H1 (cell line): ENCODE results near the gene LRRC41. TPM values are rescaled to one million over a fixed set of nuclear protein-coding genes. Genes with fewer than 3 reads are reported as not detected.

Experiments
- CTCF ChIA-PET: fragments of 300-600 bp; sonication (Branson Sonifier 250); formaldehyde crosslinking; loops from one replicate; lab custom pipeline; 2021; ENCODE audit not compliant: partially characterized antibody; lab: Charles Lee
- POLR2A ChIA-PET: fragments of 300-600 bp; sonication (Branson Sonifier 250); formaldehyde crosslinking; loops from one replicate; lab custom pipeline; 2021; ENCODE audit warnings: inconsistent platforms; ENCODE audit not compliant: partially characterized antibody; lab: Charles Lee
- DNase-seq, 2 experiments: peaks; one replicate each; pipeline versions ENCODE4 v3.0.0 to v3.0.0-alpha.2; 2010 to 2022; ENCODE audit warnings: low spot score in 2 of 2, low read depth in 1 of 2, mixed read lengths in 1 of 2
- FAIRE-seq: peaks from 2 replicates; lab custom pipeline; 2011; peaks lifted over from hg19 to GRCh38; lab: Jason Lieb, UNC
- H2AFZ ChIP-seq: 2 replicates; pipeline ENCODE4 v1.8.1; 2012; ENCODE audit warnings: low read length, inconsistent platforms
- H2AK5ac ChIP-seq: 2 replicates; pipeline ENCODE4 v1.6.1; 2013; ENCODE audit warnings: low read depth, low read length
- H2BK120ac ChIP-seq: replicated peaks from 2 replicates; pipeline ENCODE3; 2013; ENCODE audit warnings: low read depth, low read length, inconsistent platforms
- H2BK12ac ChIP-seq: 2 replicates; pipeline ENCODE4 v1.6.1; 2013; ENCODE audit warnings: low read depth, low read length
- H2BK15ac ChIP-seq: 2 replicates; pipeline ENCODE4 v1.6.1; 2013; ENCODE audit warnings: low read length
- H2BK20ac ChIP-seq: 2 replicates; pipeline ENCODE4 v1.6.1; 2013; ENCODE audit warnings: low read length
- H2BK5ac ChIP-seq: 2 replicates; pipeline ENCODE4 v1.6.1; 2013; ENCODE audit warnings: low read depth, low read length
- H3K14ac ChIP-seq: 2 replicates; pipeline ENCODE4 v1.6.1; 2013; ENCODE audit warnings: inconsistent platforms; ENCODE audit not compliant: insufficient read length
- H3K18ac ChIP-seq: 2 replicates; pipeline ENCODE4 v1.6.1; 2013; ENCODE audit warnings: low read length; ENCODE audit errors: extremely low read depth
- H3K23ac ChIP-seq: 2 replicates; pipeline ENCODE4 v1.6.1; 2013; ENCODE audit warnings: inconsistent platforms; ENCODE audit not compliant: insufficient read length
- H3K23me2 ChIP-seq: 2 replicates; pipeline ENCODE4 v1.6.1; 2013; ENCODE audit warnings: low read depth, low read length
- H3K27ac ChIP-seq: 2 replicates; pipeline ENCODE4 v1.6.1; 2011; ENCODE audit warnings: low read depth, low read length, inconsistent platforms
- H3K27me3 ChIP-seq, 4 experiments: replicated peaks in 1 of 4; 1 replicate in 1 of 4; 2 replicates in 3 of 4; pipeline versions ENCODE4 v1.6.1 to v1.8.1; 2011 to 2013; ENCODE audit warnings: low read length in 3 of 4, mild to moderate bottlenecking in 3 of 4, inconsistent platforms in 2 of 4, mixed read lengths in 2 of 4, moderate library complexity in 1 of 4; ENCODE audit not compliant: control insufficient read depth in 3 of 4, insufficient read depth in 3 of 4; ENCODE audit errors: extremely low read depth in 1 of 4
- H3K36me3 ChIP-seq, 4 experiments: 2 replicates each; pipeline versions ENCODE4 v1.6.1 to v1.8.1; 2011 to 2013; ENCODE audit warnings: mild to moderate bottlenecking in 4 of 4, low read length in 3 of 4, moderate library complexity in 2 of 4, control low read depth in 1 of 4, inconsistent platforms in 1 of 4; ENCODE audit not compliant: insufficient read depth in 4 of 4, control insufficient read depth in 2 of 4
- H3K4ac ChIP-seq: replicated peaks from 2 replicates; pipeline ENCODE3; 2013; ENCODE audit warnings: low read length, low read depth, mixed read lengths, inconsistent platforms; ENCODE audit not compliant: insufficient read length
- H3K4me1 ChIP-seq, 4 experiments: replicated peaks in 1 of 4; 1 replicate in 1 of 4; 2 replicates in 3 of 4; pipeline versions ENCODE4 v1.6.1 to v1.8.1; 2011 to 2013; ENCODE audit warnings: low read length in 3 of 4, inconsistent platforms in 2 of 4, mixed read lengths in 1 of 4; ENCODE audit not compliant: insufficient read depth in 4 of 4, control insufficient read depth in 3 of 4
- H3K4me2 ChIP-seq, 2 experiments: 2 replicates each; pipeline versions ENCODE4 v1.6.1 to v1.8.1; 2011 to 2013; ENCODE audit warnings: low read depth in 2 of 2, low read length in 2 of 2, control low read depth in 1 of 2, inconsistent platforms in 1 of 2, mild to moderate bottlenecking in 1 of 2; ENCODE audit not compliant: insufficient read depth in 1 of 2
- H3K4me3 ChIP-seq, 4 experiments: fragments of 200-600, 300-600 bp in 1 of 4; sonication (generic), shearing (Covaris generic), sonication (Bioruptor Twin) in 1 of 4; 2 replicates each; pipeline versions ENCODE4 v1.5.1 to v1.8.1; 2011 to 2016; ENCODE audit warnings: low read length in 4 of 4, low read depth in 3 of 4, control low read depth in 2 of 4, inconsistent platforms in 2 of 4, mild to moderate bottlenecking in 2 of 4, mixed read lengths in 1 of 4, moderate library complexity in 1 of 4; ENCODE audit not compliant: insufficient read depth in 2 of 4; ENCODE audit errors: extremely low read depth in 1 of 4
- H3K56ac ChIP-seq: replicated peaks from 2 replicates; pipeline ENCODE3; 2013; ENCODE audit warnings: low read depth, mild to moderate bottlenecking, mixed read lengths, low read length, inconsistent platforms; ENCODE audit not compliant: insufficient read length
- H3K79me1 ChIP-seq: 2 replicates; pipeline ENCODE4 v1.6.1; 2013; ENCODE audit warnings: low read depth, low read length, control low read depth
- H3K79me2 ChIP-seq, 2 experiments: 2 replicates each; pipeline versions ENCODE4 v1.6.1 to v1.8.1; 2012 to 2013; ENCODE audit warnings: low read length in 2 of 2, mild to moderate bottlenecking in 2 of 2, inconsistent platforms in 1 of 2; ENCODE audit not compliant: insufficient read depth in 2 of 2, control insufficient read depth in 1 of 2
- H3K9ac ChIP-seq, 4 experiments: replicated peaks in 1 of 4; 1 replicate in 1 of 4; 2 replicates in 3 of 4; pipeline versions ENCODE4 v1.6.1 to v1.8.1; 2011 to 2013; ENCODE audit warnings: low read depth in 3 of 4, low read length in 3 of 4, control low read depth in 2 of 4, mild to moderate bottlenecking in 2 of 4, moderate library complexity in 2 of 4, inconsistent platforms in 1 of 4; ENCODE audit errors: extremely low read depth in 1 of 4
- H3K9me3 ChIP-seq, 2 experiments: 2 replicates each; pipeline versions ENCODE4 v1.6.1 to v1.8.1; 2012 to 2013; ENCODE audit warnings: mild to moderate bottlenecking in 2 of 2, moderate library complexity in 2 of 2, control low read depth in 1 of 2, inconsistent platforms in 1 of 2, low read depth in 1 of 2, low read length in 1 of 2, mixed read lengths in 1 of 2; ENCODE audit not compliant: insufficient read depth in 2 of 2
- H4K20me1 ChIP-seq, 2 experiments: replicated peaks in 1 of 2; 2 replicates each; pipeline versions ENCODE3 to v1.8.1; 2011 to 2013; ENCODE audit warnings: inconsistent platforms in 2 of 2, low read length in 2 of 2, mild to moderate bottlenecking in 1 of 2; ENCODE audit not compliant: insufficient read depth in 2 of 2, control insufficient read depth in 1 of 2
- H4K5ac ChIP-seq: 2 replicates; pipeline ENCODE4 v1.6.1; 2013; ENCODE audit warnings: low read length, low read depth, mixed read lengths, inconsistent platforms; ENCODE audit not compliant: insufficient read length
- H4K8ac ChIP-seq: 2 replicates; pipeline ENCODE4 v1.8.0; 2013; ENCODE audit warnings: mild to moderate bottlenecking, moderate library complexity, low read length, inconsistent platforms; ENCODE audit not compliant: insufficient read depth; ENCODE audit errors: extremely low read depth
- H4K91ac ChIP-seq: replicated peaks from 2 replicates; pipeline ENCODE3; 2013; ENCODE audit warnings: low read length, mixed read lengths, inconsistent platforms; ENCODE audit not compliant: insufficient read length
- CEBPB ChIP-seq: IDR thresholded peaks from 2 replicates; pipeline ENCODE4 v1.6.1; 2012; ENCODE audit warnings: low read depth, low read length
- KDM5A ChIP-seq: fragments of 200-600 bp; IDR thresholded peaks from 2 replicates; pipeline ENCODE4 v1.7.1; 2012; ENCODE audit warnings: mild to moderate bottlenecking, low read length, inconsistent platforms, mixed read lengths
- NANOG ChIP-seq: IDR thresholded peaks from 2 replicates; pipeline ENCODE4 v1.6.1; 2011; ENCODE audit warnings: low read length, low read depth, mild to moderate bottlenecking, inconsistent platforms; ENCODE audit not compliant: insufficient read depth, poor library complexity, severe bottlenecking
- SIN3A ChIP-seq, 2 experiments: IDR thresholded peaks in 1 of 2; conservative IDR thresholded peaks in 1 of 2; 2 replicates each; pipeline ENCODE4 v1.6.1; 2011 to 2012; ENCODE audit warnings: low read length in 2 of 2, improper control_type of control experiment in 1 of 2, low read depth in 1 of 2, mild to moderate bottlenecking in 1 of 2
- SIX5 ChIP-seq: IDR thresholded peaks from 2 replicates; pipeline ENCODE4 v1.6.1; 2011; ENCODE audit warnings: mild to moderate bottlenecking, low read depth, low read length
- TEAD4 ChIP-seq: IDR thresholded peaks from 2 replicates; pipeline ENCODE4 v1.6.1; 2012; ENCODE audit warnings: low read depth, low read length, inconsistent platforms, mixed read lengths
- YY1 ChIP-seq: IDR thresholded peaks from 2 replicates; pipeline ENCODE4 v1.6.1; 2011; ENCODE audit warnings: low read depth, mild to moderate bottlenecking, low read length
- WGBS, 2 experiments: shearing (Covaris generic) in 1 of 2; methylation state at CpG; one replicate each; pipeline versions ENCODE4 v1.1.6 to v1.1.7; 2013 to 2015; ENCODE audit warnings: low lambda C conversion rate in 2 of 2, mixed read lengths in 2 of 2, inconsistent platforms in 1 of 2, low coverage in 1 of 2, missing lambda C conversion rate in 1 of 2; ENCODE audit not compliant: insufficient replicate concordance in 2 of 2, insufficient coverage in 1 of 2, insufficient read length in 1 of 2; ENCODE audit errors: extremely low coverage in 1 of 2, missing lambda C conversion rate in 1 of 2; 5-methylcytosine and 5-hydroxymethylcytosine counted together
- polyA plus RNA-seq, 7 experiments: library from polyadenylated mRNA; depleted of rRNA in 3 of 7; stranded (reverse) in 5 of 7; unstranded in 2 of 7; fragments of >200 nt in 5 of 7; fragments of 200-250 nt in 2 of 7; gene quantifications; 1 replicate in 5 of 7; 2 replicates in 1 of 7; 4 replicates in 1 of 7; pipeline versions ENCODE4 v1.2.1 to v1.2.3, GENCODE V29; 2011 to 2013; ENCODE audit warnings: missing spikeins in 2 of 7, mixed read lengths in 2 of 7
- total RNA-seq: library from RNA; stranded (reverse); fragmentation: NEBNext Ultra II Directional; extraction: Animal tissue kit (Norgen Biotek cat#: 25700); gene quantifications from 2 replicates; pipeline ENCODE4 v1.2.1, GENCODE V29; 2021

The LRRC41 gene
- total and polyA plus RNA-seq, 2 of the 8 experiments (the other 6 are each of a cell fraction or from before 2014, with no cell fraction given) = 36.8 to 51.2 TPM

DNA sequence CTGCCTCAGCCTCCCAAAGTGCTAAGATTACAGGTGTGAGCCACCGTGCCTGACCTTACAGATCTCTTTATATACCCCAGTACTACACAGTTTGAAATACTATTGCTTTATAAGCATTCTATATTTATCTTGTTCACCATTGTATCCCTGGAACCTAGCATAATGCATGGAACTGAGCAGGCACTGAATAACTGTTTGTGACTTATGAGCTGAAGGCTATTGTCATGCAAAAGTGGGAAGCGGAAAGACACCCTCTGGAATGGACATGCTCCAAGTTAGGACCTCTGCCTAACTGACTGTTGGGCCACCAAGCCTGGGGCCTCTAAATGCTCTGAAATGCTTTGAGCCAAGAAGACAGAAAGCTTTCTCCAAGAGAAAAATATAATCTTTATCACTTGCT lies 8.1 kb downstream of the LRRC41 start:
- peaks cover 3 to 26% of the 10 kb centered on the region in 2 experiments for H3K79me2 ChIP-seq
- no peak overlapping the region for H2BK120ac ChIP-seq
- no peak overlapping the region for H3K4me3 ChIP-seq
- H2AK5ac ChIP-seq = no peak overlapping the region
- H3K4me2 ChIP-seq = no peak overlapping the region
- no peak overlapping the region for H4K8ac ChIP-seq
- H2BK15ac ChIP-seq = no peak overlapping the region
- peaks cover 0 to 6% (median 2%) of the 10 kb centered on the region in 4 experiments; a peak in 3 of 7 replicates for H3K4me1 ChIP-seq
- no peak overlapping the region for H3K56ac ChIP-seq
- H4K91ac ChIP-seq = no peak overlapping the region
- POLR2A ChIA-PET = interaction anchor here (1.4 to 33.1 kb wide), 4 partner anchors 8 to 29 kb away, joined by 4 to 689 read pairs (median 42); partner anchors contain the start of genes LRRC41 and UQCRH
- no peak for DNase-seq
- no peaks in the 10 kb centered on the region for H3K27me3 ChIP-seq
- H3K9ac ChIP-seq = no peak overlapping the region
- no peak overlapping the region for H2AFZ ChIP-seq
- H3K9me3 ChIP-seq = no peaks in the 10 kb centered on the region
- no peak overlapping the region for H3K18ac ChIP-seq
- H3K79me1 ChIP-seq = no peaks in the 10 kb centered on the region
- TF ChIP-seq TEAD4 (no peak), YY1 (no peak), KDM5A (no peak), CEBPB (no peak), NANOG (no peak), SIN3A (conservative IDR thresholded peaks at IDR 0.05 in 1 of 2, IDR thresholded peaks at IDR 0.05 in 1 of 2; ENCODE audit: low read depth in 1 of 2, low read length in 2 of 2) (no peak), SIX5 (no peak)
- H3K23me2 ChIP-seq = no peaks in the 10 kb centered on the region
- peaks cover 0 to 1% of the 10 kb centered on the region in 2 experiments for H4K20me1 ChIP-seq
- H4K5ac ChIP-seq = no peak overlapping the region
- H3K4ac ChIP-seq = no peak overlapping the region
- no peak for FAIRE-seq
- H2BK5ac ChIP-seq = no peak overlapping the region
- H2BK20ac ChIP-seq = no peak overlapping the region
- H3K27ac ChIP-seq = no peak overlapping the region
- H3K14ac ChIP-seq = no peak overlapping the region
- no peak overlapping the region for H3K23ac ChIP-seq
- H2BK12ac ChIP-seq = no peak overlapping the region
- 96% methylated on average over 2 of the region's 2 CpGs; no CpG with 5 or more reads in 1 of the 2 experiments for WGBS, 2 experiments
- peaks cover 0 to 41% (median 12%) of the 10 kb centered on the region in 4 experiments; a peak in 6 of 8 replicates for H3K36me3 ChIP-seq
- CTCF ChIA-PET = no interaction called here
